Iris pigment epithelial cell (primary cell): ENCODE measurements around the gene PCDHGA10.
"Not testable (repeated sequence)": the region's sequence is repeated elsewhere in the genome, so short reads cannot be mapped to it uniquely, and the experiment has no call there.

Experiments
- DNase-seq: peaks from one replicate; pipeline ENCODE4 v3.0.0-alpha.2; 2011; ENCODE audit warnings: low read depth

PCDHGA10 gene

DNA sequence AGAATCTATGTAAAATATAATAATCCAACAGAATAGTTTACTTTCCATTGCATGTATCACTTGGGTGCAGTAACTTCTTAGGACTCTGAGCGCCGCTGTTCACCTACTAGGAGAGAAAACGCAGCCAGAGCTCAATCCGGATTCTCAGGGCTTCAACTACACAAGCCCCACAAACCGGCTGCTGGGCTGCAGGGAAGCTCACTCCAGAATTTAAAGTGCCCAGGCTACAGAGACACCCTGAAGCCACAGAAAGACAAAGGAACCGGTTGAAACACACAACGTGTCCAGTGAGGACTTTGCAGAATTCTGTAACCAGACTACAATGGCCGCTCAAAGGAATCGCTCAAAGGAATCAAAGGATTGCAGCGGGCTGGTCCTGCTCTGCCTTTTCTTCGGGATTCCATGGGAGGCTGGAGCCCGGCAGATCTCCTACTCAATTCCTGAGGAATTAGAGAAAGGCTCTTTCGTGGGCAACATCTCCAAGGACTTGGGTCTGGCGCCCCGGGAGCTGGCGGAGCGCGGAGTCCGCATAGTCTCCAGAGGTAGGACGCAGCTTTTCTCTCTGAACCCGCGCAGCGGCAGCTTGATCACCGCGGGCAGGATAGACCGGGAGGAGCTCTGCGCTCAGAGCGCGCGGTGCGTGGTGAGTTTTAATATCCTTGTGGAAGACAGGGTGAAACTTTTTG lies at the start of gene PCDHGA10:
Gene PCDHGA10, plus strand, starts transcription at position 134 of the 686 bp plus-strand sequence. Its CDS starts 189 bp downstream, at position 323.
- peak; percentile 74 for DNase-seq

DNA sequence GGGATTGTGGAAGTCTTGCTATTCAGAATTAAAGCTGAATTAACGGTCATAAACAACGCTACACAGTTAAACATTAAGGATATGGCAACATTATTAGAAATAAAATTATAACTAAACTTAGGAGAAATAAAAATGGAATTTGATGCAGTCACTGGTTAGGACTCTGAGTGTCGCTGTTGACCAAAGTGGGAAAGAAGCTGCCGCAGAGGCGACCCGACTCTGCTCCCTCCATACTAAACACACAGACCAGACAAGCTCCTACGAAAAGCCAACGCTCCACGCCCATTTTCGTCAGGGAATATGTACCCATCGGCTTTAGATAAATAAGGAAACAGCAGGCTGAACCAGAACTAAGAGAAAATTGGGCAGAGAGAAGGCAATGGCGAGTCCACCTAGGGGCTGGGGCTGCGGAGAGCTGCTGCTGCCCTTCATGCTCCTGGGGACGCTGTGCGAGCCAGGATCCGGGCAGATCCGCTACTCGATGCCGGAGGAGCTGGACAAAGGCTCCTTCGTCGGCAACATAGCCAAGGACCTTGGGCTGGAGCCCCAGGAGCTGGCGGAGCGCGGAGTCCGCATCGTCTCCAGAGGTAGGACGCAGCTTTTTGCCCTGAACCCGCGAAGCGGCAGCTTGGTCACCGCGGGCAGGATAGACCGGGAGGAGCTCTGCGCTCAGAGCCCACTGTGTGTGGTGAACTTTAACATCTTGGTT lies 48.7 kb upstream of the PCDHGA10 start, which contains the start of gene PCDHGA5:
Gene PCDHGA5, plus strand, starts transcription at position 211 of the 709 bp plus-strand sequence. Its CDS starts 169 bp downstream, at position 380.
- no peak for DNase-seq

DNA sequence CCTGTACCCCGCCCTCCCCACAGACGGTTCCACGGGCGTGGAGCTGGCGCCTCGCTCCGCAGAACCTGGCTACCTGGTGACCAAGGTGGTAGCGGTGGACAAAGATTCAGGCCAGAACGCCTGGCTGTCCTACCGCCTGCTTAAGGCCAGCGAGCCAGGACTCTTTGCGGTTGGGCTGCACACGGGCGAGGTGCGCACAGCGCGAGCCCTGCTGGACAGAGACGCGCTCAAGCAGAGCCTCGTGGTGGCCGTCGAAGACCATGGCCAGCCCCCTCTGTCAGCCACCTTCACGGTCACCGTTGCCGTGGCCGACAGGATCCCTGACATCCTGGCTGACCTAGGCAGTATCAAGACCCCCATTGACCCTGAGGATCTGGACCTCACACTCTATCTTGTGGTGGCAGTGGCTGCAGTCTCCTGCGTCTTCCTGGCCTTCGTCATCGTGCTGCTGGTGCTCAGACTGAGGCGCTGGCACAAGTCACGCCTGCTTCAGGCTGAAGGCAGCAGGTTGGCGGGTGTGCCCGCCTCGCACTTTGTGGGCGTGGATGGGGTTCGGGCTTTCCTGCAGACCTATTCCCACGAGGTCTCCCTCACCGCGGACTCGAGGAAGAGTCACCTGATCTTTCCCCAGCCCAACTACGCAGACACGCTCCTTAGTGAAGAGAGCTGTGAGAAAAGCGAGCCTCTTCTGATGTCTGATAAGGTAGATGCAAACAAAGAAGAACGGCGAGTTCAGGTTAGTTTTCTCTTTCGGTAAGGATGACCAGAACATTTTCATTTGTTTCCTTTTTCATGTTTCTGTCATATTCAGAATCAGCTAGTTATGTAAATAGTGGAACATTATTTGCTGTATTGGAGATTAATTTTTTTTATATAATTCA lies 46.5 kb upstream of the PCDHGA10 start:
- no peak for DNase-seq

DNA sequence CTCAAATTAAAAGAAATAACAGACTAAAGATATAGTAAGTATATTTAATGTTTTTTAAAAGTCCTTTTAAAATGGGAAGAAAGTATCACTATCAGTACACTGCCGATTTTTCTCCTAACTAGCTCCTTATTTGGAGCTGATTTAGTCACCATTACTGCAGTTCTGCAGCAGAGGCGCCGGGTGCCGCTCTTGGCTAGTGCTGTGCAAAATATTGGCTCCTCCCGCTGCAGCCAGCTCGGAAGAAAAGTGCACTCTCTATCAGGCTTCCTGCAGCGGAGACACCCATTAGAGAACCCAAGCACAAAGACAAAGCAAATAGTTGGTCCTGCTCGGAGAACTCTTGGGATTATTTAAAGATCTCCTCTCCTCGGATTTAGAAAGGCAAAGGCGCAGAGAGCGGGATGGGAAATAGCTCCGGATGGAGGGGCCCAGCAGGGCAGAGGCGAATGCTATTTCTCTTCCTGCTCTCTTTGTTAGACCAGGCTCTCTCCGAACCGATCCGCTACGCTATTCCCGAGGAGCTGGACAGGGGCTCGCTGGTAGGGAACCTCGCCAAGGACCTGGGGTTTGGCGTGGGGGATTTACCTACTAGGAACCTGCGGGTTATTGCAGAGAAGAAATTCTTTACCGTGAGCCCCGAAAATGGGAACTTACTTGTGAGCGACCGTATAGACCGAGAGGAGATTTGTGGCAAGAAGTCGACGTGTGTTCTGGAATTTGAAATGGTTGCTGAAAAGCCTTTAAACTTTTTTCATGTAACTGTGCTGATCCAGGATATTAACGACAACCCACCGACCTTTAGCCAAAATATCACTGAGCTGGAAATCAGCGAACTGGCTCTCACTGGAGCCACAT lies 42.6 kb upstream of the PCDHGA10 start, which contains the start of gene PCDHGB3:
Gene PCDHGB3, plus strand, starts transcription at position 249 of the 855 bp plus-strand sequence. Its CDS starts 153 bp downstream, at position 402.
- DNase-seq: peak; percentile 64

DNA sequence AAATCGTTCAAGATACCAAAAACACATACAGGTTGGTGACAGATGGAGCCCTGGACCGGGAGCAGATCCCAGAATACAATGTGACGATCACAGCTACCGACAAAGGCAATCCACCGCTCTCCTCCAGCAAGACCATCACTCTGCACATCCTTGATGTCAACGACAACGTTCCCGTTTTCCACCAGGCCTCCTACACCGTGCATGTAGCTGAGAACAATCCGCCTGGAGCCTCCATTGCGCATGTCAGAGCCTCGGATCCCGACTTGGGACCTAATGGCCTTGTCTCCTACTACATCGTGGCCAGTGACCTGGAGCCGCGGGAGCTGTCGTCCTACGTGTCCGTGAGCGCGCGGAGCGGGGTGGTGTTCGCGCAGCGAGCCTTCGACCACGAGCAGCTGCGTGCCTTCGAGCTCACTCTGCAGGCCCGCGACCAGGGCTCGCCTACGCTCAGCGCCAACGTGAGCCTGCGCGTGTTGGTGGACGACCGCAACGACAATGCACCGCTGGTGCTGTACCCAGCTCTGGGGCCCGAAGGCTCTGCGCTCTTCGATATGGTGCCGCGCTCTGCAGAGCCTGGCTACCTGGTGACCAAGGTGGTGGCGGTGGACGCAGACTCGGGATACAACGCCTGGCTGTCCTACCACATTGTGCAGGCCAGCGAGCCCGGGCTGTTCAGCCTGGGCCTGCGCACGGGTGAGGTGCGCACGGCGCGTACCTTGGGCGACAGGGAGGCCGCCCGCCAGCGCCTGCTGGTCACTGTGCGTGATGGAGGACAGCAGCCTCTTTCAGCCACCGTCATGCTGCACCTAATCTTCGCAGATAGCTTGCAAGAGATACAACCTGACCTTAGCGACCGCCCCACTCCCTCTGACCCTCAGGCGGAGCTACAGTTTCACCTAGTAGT lies 41.0 kb upstream of the PCDHGA10 start:
- DNase-seq: no peak

DNA sequence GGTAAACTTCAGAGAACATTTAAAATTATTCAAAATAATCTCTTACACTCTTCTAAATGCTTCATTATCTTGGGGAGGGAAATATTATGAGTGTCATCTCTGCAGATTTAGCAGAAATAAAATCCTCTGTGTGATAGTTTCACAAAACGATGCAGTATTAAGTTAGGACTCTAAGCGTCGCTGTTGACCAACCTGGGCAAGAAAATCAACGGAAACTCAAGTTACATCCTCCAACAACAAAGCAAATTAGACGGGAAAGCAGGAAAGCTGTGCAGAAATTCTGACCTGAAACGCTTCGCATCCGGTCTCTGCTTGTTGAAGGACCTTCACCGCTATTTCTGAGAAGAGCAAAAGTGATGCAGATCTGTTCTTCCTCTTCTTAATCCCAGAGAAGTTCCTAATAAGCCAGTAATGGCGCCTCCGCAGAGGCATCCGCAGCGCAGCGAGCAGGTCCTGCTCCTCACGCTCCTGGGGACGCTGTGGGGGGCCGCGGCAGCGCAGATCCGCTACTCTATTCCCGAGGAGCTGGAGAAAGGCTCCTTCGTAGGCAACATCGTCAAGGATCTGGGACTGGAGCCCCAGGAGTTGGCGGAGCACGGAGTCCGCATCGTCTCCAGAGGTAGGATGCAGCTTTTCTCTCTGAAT lies 39.0 kb upstream of the PCDHGA10 start, which contains the start of gene PCDHGA6:
Gene PCDHGA6, plus strand, starts transcription at position 219 of the 645 bp plus-strand sequence. Its CDS starts 193 bp downstream, at position 412.
- DNase-seq: peak; percentile 31

DNA sequence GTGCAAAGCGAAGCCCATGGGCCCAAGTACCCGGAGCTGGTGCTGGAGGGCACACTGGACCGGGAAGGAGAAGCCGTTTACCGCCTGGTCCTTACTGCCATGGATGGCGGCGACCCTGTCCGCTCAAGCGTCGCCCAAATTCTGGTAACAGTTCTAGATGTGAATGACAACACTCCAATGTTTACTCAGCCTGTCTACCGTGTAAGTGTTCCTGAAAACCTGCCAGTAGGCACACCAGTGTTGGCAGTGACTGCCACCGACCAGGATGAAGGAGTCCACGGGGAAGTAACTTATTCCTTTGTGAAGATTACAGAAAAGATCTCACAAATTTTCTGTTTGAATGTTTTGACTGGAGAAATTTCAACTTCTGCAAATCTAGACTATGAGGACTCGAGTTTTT lies 38.2 kb upstream of the PCDHGA10 start:
- DNase-seq: no peak

DNA sequence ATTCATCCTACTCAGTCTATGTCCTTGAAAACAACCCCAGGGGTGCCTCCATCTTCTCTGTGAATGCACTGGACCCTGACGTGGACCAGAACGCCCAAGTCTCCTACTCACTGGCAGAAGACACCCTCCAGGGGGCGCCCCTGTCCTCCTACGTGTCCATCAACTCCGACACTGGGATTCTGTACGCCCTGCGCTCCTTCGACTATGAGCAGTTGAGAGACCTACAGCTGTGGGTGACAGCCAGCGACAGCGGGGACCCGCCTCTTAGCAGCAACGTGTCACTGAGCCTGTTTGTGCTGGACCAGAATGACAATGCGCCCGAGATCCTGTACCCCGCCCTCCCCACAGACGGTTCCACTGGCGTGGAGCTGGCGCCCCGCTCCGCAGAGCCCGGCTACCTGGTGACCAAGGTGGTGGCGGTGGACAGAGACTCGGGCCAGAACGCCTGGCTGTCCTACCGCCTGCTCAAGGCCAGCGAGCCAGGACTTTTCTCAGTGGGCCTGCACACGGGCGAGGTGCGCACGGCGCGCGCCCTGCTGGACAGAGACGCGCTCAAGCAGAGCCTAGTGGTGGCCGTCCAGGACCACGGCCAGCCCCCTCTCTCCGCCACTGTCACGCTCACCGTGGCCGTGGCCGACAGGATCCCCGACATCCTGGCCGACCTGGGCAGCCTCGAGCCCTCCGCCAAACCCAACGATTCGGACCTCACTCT lies 37.2 kb upstream of the PCDHGA10 start:
- DNase-seq: not testable (repeated sequence)

DNA sequence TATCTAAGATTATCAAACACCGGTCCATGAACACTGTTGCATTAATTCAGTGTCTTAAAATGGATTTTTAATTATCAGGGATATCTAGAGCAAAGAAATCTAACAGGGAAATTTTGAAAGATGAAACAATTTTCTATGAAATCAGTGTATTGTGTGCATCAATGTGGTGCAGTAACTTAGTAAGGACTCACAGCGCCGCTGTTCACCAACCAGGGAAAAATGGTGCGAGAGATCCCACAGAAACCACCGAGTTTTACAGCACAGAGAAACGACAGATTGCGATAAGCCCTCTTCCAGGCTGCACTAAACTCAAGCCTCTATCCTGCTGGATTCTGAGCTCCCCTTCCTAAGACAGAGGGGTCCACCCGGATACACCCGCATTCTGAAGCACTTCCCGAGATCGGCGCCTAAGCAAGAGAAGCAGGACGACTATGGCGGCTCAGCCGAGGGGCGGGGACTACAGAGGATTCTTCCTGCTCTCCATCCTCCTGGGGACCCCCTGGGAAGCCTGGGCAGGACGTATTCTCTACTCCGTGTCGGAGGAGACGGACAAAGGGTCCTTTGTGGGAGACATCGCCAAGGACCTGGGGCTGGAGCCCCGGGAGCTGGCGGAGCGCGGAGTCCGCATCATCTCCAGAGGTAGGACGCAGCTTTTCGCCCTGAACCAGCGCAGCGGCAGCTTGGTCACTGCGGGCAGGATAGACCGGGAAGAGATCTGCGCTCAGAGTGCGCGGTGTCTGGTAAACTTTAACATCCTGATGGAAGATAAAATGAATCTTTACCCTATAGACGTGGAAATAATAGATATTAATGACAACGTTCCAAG lies 30.1 kb upstream of the PCDHGA10 start, which contains the start of gene PCDHGA7:
Gene PCDHGA7, plus strand, starts transcription at position 274 of the 826 bp plus-strand sequence. Its CDS starts 158 bp downstream, at position 432.
- peak; percentile 53 for DNase-seq

DNA sequence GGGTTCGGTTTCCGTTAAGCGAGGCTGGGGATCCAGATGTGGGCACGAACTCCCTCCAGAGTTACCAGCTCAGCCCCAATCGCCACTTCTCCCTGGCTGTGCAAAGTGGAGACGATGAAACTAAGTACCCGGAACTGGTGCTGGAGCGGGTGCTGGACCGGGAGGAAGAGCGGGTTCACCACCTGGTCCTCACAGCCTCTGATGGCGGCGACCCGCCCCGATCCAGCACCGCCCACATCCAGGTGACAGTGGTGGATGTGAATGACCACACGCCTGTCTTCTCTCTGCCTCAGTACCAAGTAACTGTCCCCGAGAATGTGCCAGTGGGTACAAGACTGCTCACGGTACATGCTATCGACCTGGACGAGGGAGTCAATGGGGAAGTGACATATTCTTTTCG lies 29.4 kb upstream of the PCDHGA10 start:
- no peak for DNase-seq

DNA sequence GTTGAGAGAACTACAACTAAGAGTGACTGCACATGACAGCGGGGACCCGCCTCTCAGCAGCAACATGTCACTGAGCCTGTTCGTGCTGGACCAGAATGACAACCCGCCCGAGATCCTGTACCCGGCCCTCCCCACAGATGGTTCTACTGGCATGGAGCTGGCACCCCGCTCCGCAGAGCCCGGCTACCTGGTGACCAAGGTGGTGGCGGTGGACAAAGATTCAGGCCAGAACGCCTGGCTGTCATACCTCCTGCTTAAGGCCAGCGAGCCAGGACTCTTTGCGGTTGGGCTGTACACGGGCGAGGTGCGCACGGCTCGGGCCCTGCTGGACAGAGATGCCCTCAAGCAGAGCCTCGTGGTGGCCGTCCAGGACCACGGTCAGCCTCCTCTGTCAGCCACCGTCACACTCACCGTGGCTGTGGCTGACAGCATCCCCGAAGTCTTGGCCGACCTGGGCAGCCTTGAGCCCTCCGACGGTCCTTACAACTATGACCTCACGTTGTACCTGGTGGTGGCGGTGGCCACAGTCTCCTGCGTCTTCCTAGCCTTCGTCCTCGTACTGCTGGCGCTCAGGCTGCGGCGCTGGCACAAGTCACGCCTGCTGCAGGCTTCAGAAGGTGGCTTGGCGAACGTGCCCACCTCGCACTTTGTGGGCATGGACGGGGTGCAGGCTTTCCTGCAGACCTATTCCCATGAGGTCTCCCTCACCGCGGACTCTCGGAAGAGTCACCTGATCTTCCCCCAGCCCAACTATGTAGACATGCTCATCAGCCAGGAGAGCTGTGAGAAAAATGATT lies 28.1 kb upstream of the PCDHGA10 start:
- DNase-seq: no peak

DNA sequence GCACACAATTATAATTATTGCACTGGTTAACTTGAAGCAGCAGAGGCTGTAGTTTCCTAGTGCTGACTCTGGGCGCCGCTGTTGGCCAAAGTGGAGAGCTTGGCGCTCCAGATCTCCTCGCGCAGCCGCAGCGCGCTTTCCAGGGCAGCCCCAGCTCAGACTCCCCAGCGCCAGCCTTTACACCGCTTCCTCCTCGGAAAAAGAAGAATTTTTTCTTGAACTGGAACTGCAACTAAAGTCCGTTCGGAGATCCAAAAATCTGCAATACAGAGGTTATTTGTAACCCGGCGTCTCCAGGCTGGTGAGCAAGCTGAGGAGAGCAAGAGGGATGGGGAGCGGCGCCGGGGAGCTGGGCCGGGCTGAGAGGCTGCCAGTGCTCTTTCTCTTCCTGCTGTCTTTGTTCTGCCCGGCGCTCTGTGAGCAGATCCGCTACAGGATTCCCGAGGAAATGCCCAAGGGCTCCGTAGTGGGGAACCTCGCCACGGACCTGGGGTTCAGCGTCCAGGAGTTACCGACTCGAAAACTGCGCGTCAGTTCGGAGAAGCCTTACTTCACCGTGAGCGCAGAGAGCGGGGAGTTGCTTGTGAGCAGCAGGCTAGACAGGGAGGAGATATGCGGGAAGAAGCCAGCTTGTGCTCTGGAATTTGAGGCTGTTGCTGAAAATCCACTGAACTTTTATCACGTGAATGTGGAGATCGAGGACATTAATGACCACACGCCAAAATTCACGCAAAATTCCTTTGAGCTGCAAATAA lies 25.1 kb upstream of the PCDHGA10 start, which contains the start of gene PCDHGB4:
Gene PCDHGB4, plus strand, starts transcription at position 142 of the 755 bp plus-strand sequence. Its CDS starts 187 bp downstream, at position 329.
- DNase-seq: peak; percentile 54

DNA sequence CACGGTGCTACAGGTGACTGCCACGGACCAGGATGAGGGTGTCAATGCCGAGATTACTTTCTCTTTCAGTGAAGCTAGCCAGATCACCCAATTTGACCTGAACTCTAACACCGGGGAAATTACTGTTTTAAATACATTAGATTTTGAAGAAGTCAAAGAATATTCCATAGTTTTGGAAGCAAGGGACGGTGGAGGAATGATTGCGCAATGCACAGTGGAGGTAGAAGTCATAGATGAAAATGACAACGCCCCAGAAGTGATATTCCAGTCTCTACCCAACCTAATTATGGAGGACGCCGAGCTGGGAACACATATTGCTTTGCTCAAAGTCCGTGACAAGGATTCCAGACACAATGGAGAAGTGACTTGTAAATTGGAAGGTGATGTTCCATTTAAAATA lies 24.1 kb upstream of the PCDHGA10 start:
- DNase-seq: no peak

DNA sequence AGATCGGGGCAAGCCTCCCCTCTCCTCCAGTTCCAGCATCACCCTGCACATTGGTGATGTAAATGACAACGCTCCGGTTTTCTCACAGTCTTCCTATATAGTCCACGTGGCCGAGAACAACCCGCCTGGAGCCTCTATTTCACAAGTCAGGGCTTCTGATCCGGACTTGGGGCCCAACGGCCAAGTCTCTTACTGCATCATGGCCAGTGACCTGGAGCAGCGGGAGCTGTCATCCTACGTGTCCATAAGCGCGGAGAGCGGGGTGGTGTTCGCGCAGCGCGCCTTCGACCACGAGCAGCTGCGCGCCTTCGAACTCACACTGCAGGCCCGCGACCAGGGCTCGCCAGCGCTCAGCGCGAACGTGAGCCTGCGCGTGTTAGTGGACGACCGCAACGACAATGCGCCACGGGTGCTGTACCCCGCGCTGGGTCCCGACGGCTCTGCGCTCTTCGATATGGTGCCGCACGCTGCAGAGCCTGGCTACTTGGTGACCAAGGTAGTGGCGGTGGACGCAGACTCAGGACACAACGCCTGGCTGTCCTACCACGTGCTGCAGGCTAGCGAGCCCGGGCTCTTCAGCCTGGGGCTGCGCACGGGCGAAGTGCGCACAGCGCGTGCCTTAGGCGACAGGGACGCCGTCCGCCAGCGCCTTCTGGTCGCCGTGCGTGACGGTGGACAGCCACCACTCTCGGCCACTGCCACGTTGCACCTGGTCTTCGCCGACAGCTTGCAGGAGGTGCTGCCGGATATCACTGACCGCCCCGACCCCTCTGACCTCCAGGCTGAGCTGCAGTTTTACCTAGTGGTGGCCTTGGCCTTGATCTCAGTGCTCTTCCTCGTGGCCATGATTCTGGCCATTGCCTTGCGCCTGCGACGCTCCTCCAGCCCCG lies 23.4 kb upstream of the PCDHGA10 start:
- no peak for DNase-seq
